Activated T-helper 1 cell treated with anti-CD3 and anti-CD28 coated beads, Interleukin-2, amount 50 U/mL, for 16 hours (primary cell): ENCODE data around the gene FMN2.
"Not testable (repeated sequence)": the region's sequence is repeated elsewhere in the genome, so short reads cannot be mapped to it uniquely, and the experiment has no call there.

ENCODE experiments used
- DNase-seq, 2 donors: peaks; one replicate each; pipeline ENCODE4 v3.0.0-alpha.2; 2020; ENCODE audit warnings: low read depth in 1 of 2, low spot score in 1 of 2

The FMN2 gene

DNA sequence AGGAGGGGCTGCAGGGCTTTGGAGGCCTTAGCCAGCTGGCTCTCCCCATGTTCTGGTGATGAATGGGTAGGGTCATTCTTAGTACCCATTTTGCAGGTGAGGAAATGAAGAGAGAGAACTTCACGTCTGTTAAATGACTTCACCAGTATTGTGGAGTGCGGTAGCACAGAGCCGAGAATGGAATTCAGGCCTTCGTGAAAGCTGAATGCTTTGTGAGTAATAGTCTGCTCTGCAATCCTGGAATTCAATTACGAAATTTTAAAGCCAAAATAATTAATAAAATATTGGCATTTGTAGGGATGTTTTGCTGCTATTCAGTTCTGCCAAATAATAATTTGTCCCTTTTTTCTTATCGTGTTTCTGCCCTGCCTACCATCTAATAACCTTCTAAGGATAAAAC, 322.6 kb downstream of the FMN2 start:
- no peak for DNase-seq

DNA sequence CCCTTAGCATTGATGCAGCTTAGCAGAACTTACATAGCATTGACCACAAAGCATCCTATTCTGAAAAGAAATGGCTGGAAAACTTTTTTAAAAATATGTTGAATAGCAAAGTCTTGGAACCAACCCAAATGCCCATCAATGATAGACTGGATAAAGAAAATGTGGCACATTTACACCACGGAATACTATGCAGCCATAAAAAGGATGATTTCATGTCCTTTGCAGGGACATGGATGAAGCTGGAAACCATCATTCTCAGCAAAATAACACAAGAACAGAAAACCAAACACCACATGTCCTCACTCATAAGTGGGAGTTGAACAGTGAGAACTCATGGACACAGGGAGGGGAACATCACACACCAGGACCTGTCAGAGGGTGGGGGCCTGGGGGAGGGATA, 323.3 kb downstream of the FMN2 start:
- not testable (repeated sequence) for DNase-seq

DNA sequence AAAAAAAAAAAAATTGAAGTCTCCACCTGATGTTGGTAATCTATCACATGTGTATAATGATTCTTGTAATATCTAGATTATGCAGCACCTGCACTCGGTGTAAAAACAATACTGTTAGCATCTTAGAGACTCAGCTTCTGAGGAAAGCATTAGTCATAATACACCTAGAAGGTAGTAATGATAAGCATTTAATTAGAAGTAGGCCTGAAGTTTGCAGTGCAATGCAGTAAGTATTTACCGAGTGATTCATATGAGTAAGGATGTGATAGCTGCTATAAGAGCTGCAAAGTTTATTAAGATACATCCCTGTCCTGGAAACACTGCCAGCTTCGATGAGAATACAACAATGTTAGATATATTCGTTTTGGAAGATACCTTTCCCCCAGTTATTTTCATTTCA, 323.8 kb downstream of the FMN2 start:
- no peak for DNase-seq

DNA sequence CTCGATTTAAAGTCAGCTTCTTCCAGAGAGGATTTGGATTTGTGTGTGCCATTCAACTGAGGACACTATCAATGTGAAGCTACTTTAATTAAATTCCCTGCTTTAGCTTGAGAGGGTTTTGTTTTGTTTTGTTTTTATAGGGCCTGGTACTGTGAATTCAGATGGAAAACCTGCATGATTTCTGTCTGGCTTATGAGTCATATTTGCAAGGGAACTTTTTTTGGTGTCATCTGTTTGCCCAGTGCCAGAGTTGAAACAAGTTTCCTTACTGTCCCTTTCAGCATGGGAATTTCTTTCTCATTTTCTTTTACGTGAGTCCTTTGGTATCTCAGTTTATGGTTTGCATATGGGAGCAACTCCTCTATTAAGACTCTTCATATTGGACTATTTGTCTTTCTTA, 325.6 kb downstream of the FMN2 start:
- DNase-seq = no peak

DNA sequence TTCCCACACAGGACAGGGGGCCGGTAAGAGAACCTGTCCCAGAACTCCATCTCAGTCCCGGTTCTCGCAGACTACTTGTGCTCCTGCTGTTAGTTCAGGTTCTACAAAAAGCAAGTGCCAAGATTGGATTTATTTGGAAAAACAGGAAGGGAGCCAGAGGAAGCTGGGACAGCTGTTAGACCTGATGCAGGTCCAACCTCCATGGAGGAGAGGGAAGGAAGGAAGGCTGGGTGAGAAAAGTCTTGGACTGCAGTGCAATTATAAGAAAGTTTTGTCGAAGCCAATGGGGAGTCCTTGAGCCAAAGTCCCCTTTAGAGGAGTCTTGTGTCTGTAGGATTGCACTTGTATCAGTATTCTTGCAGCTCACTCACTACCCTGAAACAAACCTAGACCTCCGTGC, 329.1 kb downstream of the FMN2 start:
- DNase-seq = no peak

DNA sequence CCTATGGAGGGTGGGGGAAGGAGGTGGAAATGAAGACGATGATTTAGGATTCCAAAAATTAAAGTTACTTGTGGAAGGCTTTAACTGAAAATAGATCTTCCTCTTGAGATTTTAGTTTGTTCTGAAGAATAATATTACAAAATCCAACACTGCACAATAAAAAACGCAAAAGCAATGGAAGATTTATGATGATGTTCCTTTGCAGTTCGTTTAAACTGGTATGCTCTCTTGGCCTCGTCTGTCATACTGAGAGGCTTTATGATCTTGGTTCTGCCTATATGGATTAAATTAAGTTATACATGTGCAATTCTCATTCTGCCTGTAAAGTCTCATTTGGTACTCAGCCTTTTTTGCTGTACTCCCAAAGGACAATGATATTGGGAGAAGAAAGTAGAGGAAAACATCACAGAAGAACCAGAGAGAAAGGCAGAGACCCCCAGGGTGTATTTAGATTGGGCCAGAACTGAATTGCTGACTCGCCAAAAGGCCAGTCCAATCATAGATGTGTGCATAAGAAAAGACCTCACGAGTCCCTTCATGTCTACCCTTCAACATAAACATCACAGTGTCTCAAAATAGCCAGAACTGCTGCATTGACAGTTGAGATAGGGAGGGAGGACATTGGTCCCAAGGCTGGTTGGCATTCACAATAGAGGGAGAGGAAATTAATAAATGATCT, 331.7 kb downstream of the FMN2 start:
- no peak for DNase-seq

DNA sequence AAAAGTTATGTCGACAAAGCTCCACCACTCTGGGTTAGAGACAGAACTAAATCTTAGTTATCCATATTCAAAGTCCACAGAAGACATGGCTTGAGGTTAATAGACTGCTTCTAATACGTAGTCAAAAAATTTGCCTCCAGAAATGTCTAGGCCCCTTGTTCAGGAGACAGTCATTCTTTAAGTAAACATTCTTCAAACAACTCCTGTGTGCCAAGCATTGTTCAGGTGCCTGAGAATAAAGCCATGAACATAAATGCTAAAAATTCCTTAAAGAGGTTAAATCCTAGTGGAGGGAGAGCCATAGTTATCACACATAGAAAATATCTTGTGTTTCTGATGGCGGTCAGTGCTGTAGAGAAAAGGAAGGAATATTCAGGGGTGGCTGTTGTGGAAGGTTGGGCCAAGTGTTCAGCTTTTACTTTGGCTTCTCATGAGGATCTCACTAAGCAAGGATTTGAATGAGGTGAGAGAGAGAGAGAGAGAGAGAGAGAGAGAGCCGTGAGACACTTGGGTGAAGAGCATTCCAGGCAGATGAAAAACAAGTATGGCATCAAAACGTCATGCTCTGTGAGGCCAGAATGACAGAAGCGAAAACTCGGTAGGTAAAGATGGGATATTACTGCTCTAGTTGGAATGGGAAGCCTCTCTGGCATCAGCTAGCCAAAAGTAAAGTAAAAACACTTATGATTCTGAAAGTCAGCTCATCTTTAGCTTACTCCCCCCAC, 333.2 kb downstream of the FMN2 start:
- DNase-seq = no peak

DNA sequence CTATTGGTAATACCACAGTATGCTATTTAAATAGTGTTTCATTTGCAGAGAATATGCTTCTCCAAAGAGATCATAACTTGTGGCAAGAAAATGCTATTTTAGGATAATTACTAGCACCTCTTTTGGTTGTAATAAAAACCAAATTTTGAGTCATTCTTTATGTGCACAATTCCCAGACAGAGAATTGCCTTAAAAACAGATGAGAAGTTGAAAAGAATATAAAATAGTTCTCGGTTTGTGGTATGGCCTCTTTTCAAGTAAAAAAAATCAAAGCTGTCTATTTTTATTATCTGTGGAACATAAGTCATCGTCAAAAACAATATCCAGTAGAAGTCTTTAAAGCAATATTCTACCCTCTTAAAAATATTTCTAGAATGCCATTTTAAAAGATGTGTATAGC, 334.4 kb downstream of the FMN2 start:
- DNase-seq = no peak

DNA sequence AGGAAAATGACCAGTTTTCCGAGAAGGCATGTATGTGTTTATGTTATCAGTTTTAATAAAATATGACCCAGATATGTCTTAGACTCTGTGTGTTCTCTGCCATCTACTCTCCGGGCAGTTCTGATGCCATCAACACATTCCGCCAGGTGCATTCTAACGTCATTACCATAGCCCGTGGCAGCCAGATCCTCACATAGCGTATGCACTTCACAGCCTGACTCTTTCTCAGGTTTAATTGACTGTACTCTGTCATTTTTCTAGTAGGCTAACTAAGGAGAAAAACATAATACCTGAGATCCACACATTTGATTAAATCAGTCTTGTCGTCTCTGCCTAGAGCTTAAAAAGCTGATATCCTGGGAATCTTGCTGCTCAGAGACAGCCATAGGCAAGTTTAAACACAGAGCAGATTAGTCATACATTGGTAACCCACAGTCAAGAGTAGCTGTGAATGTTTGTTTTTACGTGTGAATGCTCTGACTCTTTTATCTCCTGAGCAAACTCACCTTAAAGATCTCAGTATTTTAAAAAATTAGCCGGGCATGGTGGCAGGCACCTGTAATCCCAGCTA, 344.4 kb downstream of the FMN2 start:
- DNase-seq = no peak

DNA sequence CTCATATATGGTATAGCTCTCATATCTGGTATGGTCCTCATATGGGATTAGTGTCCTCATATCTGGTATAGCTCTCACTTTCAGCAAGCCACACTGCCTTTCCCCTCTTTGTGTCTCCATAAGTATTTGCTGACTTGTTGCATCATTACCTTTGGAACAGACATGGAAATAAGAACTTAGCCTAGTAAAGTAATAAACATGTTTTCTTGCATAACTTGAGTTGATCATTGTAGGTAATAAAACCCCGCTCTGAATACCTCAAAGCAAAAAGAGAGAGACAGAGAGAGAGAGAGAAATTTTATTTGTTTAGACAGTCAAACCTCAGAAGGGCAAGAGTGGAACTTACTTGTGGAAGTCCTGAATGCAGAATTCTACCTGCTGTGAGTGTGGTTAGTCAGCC, 350.0 kb downstream of the FMN2 start:
- DNase-seq = no peak

DNA sequence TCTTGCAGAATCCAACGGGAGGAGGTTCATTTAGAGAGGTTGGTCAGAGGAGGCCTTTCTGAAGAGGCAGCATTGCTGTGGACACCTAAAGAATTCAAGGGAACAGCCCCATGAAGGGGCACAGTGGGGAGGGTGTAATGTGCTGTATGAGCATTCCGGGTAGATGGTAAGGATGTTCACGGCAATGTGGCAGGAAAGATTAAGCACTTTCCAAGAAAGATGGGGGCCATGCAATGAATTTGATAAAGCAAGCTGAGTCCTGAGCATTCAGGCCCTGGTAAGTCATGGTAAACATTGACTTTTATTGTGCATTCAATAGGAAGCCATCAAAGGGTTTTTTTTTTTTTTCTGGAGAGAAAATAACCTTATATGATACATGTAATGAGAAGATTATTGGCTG, 353.7 kb downstream of the FMN2 start:
- DNase-seq = no peak

DNA sequence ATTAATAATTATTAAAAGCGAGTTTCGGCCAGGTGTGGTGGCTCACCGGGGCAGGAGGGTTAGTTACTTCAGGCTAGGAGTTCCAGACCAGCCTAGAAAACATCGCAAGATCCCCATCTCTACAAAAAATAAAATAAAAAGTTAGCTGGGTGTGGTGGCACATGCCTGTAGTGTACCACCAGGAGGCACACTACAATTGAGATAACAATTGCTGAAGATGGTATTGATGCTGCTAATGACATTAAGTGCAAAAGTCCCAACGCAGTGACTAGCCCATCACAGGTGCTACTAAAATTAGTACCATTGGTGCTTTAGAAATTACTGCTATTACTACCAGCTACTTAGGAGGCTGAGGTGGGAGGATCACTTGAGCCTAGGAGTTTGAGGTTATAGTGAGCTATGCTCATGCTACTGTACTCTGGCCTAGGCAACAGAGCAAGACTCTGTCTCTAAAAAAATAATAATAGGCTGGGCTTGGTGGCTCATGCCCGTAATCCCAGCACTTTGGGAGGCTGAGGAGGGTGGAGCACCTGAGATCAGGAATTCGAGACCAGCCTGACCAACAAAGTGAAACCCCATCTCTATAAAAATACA, 363.6 kb downstream of the FMN2 start:
- DNase-seq = no peak

DNA sequence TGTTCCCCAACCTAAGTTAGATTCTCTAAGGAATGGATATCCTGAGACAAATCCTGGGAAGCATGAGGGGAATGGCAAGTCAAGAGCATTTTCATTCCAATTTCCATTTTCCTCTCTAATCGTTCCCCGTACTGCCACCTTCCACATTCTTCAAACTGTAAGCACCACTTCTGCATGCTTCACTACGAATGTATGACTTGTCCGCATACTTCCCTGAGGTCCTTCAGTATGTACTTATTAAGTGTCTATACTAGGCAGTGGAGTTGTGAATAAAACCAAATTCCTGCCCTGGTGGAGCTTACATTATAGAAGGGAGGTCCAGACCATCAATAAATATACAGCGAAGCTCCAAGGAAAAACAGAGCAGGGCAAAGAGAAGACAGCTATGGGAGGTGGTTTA, 365.5 kb downstream of the FMN2 start:
- no peak for DNase-seq

DNA sequence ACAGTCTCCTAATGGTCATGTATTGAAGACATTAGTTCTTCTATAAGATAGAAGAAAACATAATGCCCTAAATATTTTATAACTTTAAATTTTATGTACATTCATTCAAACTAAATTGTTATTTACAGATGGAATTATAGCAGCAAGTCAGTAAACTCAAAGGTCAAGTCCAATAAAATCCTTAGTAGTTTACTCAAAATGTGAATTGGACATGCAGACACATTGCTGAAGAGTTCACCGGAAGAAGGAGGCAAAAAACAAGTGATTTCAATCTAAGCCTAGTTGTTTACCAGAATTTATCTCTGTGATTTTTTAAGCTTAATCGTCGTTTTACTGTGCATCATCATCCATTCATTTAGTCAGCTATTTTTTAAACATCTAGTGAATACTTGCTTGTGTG, 370.6 kb downstream of the FMN2 start:
- DNase-seq = no peak

DNA sequence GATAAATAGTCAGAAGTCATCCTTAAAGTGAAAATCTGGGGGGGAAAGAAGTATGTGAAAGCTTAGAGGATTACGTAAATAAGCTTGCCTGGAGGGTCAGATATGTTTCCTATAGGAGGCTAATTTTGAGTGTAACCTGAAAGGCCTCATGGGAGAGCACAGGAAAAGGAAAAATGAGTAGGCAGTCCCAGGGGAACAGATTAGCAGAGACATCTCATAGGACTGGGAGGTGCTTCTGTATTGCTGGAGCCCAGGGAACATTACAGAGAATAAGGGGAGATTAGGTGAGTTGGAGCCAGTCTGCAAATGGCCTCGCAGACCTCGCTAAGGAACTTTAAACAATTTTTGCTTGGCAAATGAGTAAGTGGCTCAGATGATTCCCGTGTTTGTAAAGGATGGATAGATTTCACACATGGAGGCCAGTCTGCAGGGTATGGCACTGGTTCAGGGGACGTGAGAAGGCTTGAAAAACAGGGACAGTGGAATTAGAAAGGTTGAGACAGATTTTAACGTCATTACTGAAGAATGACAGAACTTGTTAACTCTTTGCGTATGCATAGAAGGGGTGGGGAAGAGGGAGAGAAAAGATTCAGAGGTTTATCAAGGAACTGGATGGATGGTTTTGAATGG, 371.2 kb downstream of the FMN2 start:
- DNase-seq = no peak

DNA sequence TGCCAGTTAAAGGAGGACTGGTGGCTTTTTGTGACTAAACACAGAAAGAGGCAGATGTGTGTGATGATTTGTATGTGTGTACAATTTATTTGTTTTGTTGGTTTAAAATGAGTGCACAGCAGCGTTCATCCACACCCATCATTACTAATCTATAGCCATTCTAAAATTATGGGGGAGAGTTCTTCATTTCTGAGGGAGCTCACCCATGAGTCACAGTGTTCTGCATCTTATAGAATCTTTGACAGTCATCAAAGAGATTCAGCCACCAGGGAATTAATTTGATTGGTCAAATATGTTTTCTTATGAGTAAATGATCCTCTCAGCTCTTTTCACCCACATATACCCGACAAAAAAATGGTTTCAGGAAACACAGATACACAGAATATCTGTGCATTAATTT, 372.4 kb downstream of the FMN2 start:
- no peak for DNase-seq

DNA sequence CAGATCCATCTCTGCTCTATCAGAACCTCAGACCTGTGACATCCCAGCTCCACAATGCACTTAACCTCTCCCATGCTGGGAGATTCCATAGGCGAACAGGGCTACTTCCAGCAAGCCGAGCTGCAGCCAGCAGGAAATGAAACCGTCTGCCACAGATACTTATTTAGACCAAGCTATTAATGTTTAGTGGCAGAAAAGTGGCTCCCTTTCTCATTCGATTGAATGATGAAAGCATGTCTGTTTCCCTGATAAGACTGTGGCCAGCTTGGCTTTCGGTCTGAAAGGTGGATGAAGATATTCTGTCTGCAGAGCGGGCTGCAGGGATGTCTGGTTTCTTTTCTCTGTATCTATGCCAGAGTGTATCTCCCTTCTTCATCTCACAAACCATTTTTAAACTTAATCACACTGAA, 373.9 kb downstream of the FMN2 start:
- DNase-seq = no peak

DNA sequence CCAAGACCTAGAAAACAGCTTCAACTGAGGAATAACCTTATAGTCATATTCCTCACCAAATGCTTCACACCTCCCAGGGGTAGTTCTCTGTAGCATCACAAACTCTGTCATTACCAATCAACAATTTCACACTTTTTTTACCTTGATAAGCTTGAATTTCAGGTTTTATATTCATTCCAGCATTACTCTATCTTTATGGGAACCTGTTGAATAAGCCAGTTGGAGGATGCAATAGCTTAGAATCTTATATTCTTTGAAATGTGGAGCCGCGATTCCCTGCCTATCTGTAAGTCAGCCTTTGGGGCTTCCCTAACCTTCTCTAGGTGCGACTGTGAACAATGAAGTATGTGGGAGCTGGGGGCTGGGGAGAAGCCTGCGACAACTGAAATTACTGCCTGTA, 374.8 kb downstream of the FMN2 start:
- DNase-seq = no peak

DNA sequence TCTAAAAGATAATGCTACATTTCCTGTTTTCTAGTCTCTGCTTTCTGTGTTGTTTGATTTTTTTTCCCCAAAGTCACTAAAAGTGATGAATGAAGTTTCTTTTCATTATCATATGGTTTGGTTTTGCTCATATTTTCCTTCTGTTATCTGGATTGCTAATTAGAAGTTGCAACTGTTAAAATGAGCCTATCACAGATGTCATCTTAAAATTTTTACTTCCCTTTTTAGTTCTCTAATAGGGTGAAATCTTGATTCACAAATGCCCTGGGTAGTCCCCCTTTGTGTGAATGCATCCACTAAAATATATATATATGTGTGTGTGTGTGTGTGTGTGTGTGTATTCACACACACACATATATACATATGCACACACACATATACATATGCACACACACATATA, 376.2 kb downstream of the FMN2 start:
- DNase-seq = no peak

DNA sequence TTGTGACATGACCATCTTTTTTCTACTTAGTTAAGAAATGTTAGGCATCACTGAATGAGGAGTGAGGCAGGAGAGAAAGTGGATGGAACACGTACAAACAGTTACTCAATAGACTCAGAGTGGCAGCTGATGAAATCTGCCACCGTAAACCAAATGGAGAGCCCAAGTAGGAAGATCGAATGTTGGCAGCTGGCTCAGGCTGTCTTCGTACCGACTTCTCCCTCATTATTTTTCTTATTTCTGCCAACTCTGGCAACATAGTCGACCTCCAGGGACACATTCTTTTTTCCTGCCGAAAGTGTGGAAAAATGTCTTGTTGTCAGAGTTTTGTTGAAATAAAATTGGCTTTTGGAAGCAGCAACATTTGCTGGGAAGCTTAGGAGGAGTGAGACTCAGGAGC, 377.0 kb downstream of the FMN2 start:
- no peak for DNase-seq

DNA sequence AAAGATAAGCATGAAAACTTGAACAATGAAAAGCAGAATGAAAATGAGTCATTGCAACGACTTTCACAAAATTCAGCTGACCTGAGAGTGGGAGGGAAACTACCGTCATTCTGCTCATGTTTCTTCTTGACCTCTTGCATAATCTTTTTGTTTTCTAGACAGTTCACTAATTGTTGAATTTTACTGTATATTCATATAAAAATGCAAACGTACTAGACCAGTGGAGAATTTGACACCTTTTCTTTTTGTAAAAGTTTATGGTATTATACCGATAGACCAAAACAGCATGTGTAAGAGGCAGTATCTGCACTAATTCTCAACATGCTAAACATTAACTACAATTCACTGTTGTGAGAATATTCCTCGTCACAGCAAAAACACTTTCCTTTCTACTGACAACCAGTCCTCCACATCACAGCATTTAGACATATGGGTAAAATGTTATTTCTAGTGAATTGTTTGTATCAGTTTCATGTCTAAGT, 382.5 kb downstream of the FMN2 start:
- no peak for DNase-seq

DNA sequence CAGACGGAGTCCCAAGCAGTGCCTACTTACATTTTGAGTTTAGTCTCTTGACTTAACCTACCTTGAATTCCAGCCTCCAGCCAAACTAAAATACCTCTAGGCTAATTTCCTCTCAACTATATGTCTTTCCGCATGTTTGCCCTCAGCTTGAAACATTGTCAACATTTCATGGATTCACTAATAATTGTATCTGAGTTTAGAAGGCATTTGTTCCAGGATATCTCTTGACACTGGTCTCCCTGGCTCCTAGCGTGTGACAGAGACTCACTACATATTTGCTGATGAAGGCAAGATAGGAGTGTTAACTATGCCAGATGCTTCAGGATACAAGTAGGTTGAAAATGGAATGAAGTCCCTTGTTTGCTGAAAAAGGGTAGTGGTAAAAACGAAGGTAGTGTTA, 384.1 kb downstream of the FMN2 start:
- no peak for DNase-seq
